ENCODE data around the gene CIB4. TPM values are rescaled to one million over a fixed set of nuclear protein-coding genes. Genes with fewer than 3 reads are reported as not detected.

Gene CIB4
- total RNA-seq, 1 donor from 2014 or later, result not detected

DNA sequence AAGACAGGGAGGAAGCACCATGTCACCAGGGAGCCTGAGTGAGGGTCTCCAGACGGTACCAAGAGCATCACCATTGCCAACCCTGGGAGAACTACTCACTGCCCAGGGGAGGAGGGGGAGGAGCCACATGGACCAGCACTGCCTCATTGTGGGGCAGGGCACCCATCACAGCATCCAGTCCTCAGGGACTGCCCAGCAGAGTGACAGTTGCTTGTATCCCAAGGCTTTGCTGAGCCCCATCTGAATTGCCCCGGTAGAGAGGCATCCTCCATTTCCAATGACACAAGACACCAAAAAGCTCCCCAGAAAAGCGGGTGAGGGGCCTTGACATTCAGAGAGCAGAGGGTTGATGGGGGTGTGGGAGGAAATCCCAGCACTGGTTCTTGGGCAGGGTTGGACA, 6.8 kb upstream of the CIB4 start:
- no peak overlapping the region for H3K27ac Mint-ChIP-seq
- no peaks in the 10 kb centered on the region for H3K4me1 Mint-ChIP-seq (ENCODE audit: low read depth)
- intact Hi-C loops (cut with micrococcal nuclease), result no loop called here
- H3K36me3 Mint-ChIP-seq (ENCODE audit: low read depth), result no peaks in the 10 kb centered on the region
- H3K27me3 Mint-ChIP-seq (ENCODE audit: low read depth), result peaks cover 17% of the 10 kb centered on the region
- no peak overlapping the region for H3K4me3 Mint-ChIP-seq (ENCODE audit: low read depth)
- H3K9me3 Mint-ChIP-seq, result no peaks in the 10 kb centered on the region
- no peak for DNase-seq (ENCODE audit: low spot score)

DNA sequence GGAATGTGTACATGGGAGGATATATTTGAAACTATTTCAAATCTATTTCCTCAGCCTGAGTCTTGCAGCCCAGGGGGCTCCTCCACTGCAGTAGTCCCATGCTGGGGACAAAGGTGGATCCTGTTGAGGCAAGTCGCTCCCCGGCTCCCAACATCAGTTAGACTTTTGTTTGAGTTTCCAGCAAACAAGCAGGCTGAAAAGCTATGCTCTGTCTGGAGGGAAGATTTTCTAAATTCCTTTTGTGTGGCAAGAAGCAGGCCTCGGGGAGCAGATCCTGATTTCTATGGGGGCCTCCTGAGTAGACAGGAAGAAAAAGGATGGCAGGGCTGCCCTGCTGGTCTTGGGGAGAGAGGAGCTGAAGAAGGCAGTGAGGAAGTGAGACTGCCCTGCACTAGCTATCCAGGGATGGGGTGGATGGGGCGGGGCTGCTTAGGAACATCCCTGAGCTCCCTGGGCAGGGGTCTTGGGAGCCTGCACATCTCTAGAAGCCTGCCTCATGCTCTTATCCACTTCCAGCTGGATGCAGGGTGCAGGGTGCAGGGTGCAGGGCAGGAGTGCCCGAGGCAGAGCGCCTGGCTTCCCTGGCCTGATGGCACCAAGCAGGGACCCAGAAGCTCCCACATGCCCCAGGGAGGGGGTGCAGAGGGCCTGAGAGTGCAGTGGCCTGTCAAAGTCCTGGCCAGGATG, 6.0 kb upstream of the CIB4 start:
- Mint-ChIP-seq H3K27me3 (ENCODE audit: low read depth) (peaks cover 14% of the 10 kb centered on the region), H3K36me3 (ENCODE audit: low read depth) (no peaks in the 10 kb centered on the region), H3K9me3 (no peaks in the 10 kb centered on the region), H3K4me3 (ENCODE audit: low read depth) (no peak overlapping the region), H3K27ac (no peak overlapping the region), H3K4me1 (ENCODE audit: low read depth) (no peaks in the 10 kb centered on the region)
- intact Hi-C loops (cut with micrococcal nuclease), result no loop called here
- DNase-seq (ENCODE audit: low spot score), result no peak

DNA sequence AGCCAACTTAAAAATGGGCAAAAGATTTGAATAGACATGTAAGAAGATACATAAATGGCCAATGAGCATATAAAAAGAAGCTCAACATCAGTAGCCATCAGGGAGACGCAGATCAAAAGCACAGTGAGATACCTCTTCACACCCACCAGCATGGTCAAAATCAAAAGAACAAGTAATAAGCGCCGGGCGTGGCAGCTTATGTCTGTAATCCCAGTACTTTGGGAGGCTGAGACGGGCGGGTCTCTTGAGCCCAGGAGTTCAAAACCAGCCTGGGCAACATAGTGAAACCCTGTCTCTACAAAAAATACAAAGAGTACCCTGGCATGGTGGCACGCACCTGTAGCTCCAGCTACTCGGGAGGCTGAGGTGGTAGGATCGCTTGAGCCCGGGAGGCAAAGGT, 4.6 kb upstream of the CIB4 start:
- no peak overlapping the region for H3K4me3 Mint-ChIP-seq (ENCODE audit: low read depth)
- intact Hi-C loops (cut with micrococcal nuclease), result no loop called here
- DNase-seq (ENCODE audit: low spot score), result no peak
- H3K9me3 Mint-ChIP-seq, result no peaks in the 10 kb centered on the region
- H3K36me3 Mint-ChIP-seq (ENCODE audit: low read depth), result no peaks in the 10 kb centered on the region
- no peak overlapping the region for H3K27ac Mint-ChIP-seq
- H3K4me1 Mint-ChIP-seq (ENCODE audit: low read depth), result no peaks in the 10 kb centered on the region
- H3K27me3 Mint-ChIP-seq (ENCODE audit: low read depth), result peaks cover 18% of the 10 kb centered on the region

DNA sequence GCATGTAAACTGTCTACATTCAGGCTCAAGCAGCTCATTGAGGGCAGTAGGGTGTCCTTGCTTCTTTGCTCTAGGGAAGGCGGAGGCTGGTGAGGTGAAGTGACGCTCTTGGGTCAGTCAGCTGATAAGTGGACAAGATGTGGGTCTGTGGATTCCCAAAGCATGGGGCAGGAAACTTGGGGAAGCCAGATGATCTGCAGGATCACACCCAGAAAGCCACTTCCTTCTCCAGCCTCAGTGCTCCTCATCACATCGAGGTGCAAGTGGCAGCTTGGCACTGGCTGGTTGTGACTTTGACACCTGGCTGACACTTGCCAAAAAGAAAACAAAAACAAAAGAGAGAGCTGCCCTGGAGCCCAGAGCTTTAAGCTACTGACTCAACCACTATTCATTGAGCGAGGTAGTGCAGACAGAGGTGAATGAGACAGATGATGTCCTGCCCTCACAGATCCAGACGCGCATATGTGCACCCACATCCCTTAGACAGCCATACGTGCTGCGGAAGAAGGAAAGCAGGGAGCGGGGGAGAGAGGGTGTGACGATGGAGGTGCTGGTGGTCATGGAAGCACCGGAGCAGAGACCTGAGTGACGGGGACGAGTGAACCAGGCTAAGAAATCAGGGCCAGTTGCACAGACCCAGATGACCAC, 3.1 kb upstream of the CIB4 start:
- Mint-ChIP-seq H3K4me1 (ENCODE audit: low read depth) (no peaks in the 10 kb centered on the region), H3K27ac (no peak overlapping the region), H3K9me3 (no peaks in the 10 kb centered on the region), H3K27me3 (ENCODE audit: low read depth) (peaks cover 18% of the 10 kb centered on the region), H3K36me3 (ENCODE audit: low read depth) (no peaks in the 10 kb centered on the region), H3K4me3 (ENCODE audit: low read depth) (no peak overlapping the region)
- no peak for DNase-seq (ENCODE audit: low spot score)
- intact Hi-C loops (cut with micrococcal nuclease), result no loop called here

DNA sequence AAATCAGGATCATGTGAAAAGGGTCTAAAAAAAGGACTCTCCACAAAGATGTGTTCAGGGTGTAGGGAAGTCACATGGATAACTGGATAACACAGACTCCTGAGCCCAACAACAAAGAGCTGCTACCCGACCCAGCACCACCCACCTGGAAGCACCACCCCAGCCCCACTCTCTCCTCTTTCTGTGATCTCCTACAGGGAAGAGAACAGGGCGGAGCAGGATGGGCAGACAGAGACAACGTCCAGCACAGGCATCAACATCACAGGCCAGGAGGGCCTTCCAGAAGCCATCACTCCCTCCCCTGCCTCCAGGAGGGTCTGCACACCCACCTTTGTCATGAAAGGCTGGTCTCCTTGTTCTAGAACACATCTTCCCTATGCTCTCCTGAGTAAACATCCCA, 1.3 kb upstream of the CIB4 start:
- no peak for DNase-seq (ENCODE audit: low spot score)
- peaks cover 18% of the 10 kb centered on the region for H3K27me3 Mint-ChIP-seq (ENCODE audit: low read depth)
- H3K36me3 Mint-ChIP-seq (ENCODE audit: low read depth), result no peaks in the 10 kb centered on the region
- no peaks in the 10 kb centered on the region for H3K9me3 Mint-ChIP-seq
- H3K4me1 Mint-ChIP-seq (ENCODE audit: low read depth), result no peaks in the 10 kb centered on the region
- H3K27ac Mint-ChIP-seq, result no peak overlapping the region
- intact Hi-C loops (cut with micrococcal nuclease), result no loop called here
- no peak overlapping the region for H3K4me3 Mint-ChIP-seq (ENCODE audit: low read depth)

DNA sequence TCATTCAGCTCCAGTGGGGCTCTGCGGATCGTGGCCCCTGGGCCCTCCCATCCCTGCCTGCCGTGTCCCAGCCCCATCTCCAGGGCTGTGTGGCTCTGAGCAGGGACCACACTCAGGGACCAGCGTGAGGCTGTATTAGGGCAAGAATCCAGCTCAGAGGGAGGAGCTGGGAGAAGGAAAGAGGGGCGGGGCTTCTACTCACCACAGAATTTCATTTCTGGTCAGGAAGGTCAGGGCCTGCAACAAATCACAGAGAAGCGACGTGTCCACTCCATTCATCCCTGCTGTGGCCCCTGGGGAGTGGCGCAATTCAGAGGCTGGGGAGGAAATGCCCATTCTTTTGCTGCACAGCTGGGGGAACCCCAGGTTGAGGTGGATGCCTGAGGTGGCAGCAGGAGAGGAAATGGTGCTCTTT, 828 bp downstream of the CIB4 start:
- Mint-ChIP-seq H3K27ac (no peak overlapping the region), H3K27me3 (ENCODE audit: low read depth) (peaks cover 14% of the 10 kb centered on the region), H3K36me3 (ENCODE audit: low read depth) (no peaks in the 10 kb centered on the region)

DNA sequence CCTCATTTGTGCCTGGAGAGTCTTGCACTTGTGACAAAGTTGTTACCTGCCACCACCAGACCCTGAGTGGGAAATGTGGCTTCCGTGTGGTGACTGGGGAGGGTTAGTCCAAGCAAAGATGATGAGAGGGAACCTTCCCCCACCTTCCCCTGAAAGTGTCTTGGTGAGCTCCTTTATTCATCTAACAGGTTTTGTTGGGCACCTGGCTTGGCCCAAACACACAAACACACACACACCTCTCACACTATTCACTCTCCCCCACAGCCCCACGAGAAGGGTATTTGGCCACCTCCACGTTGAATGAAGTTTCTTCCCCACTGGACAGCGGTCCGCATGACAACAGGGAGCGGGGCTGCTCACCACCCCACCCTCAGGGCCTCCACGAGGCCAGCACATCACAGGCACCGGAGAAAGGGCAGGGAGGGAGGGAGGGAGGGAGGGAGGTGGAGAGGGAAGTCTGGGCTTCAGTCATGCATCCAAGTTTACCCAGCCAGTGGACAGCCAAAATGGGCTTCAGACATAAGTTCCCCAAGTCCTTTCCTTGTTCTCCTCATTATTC, 1.4 kb downstream of the CIB4 start:
- intact Hi-C loops (cut with micrococcal nuclease), result no loop called here
- H3K27ac Mint-ChIP-seq, result no peak overlapping the region
- H3K4me1 Mint-ChIP-seq (ENCODE audit: low read depth), result no peaks in the 10 kb centered on the region
- H3K36me3 Mint-ChIP-seq (ENCODE audit: low read depth), result no peaks in the 10 kb centered on the region
- no peak overlapping the region for H3K4me3 Mint-ChIP-seq (ENCODE audit: low read depth)
- peaks cover 13% of the 10 kb centered on the region for H3K27me3 Mint-ChIP-seq (ENCODE audit: low read depth)
- no peaks in the 10 kb centered on the region for H3K9me3 Mint-ChIP-seq
- no peak for DNase-seq (ENCODE audit: low spot score)

More for the DNA sequence above, 828 bp downstream of the CIB4 start:
- intact Hi-C loops (cut with micrococcal nuclease), result no loop called here
- H3K4me1 Mint-ChIP-seq (ENCODE audit: low read depth), result no peaks in the 10 kb centered on the region
- no peaks in the 10 kb centered on the region for H3K9me3 Mint-ChIP-seq
- no peak overlapping the region for H3K4me3 Mint-ChIP-seq (ENCODE audit: low read depth)
- DNase-seq (ENCODE audit: low spot score), result no peak

DNA sequence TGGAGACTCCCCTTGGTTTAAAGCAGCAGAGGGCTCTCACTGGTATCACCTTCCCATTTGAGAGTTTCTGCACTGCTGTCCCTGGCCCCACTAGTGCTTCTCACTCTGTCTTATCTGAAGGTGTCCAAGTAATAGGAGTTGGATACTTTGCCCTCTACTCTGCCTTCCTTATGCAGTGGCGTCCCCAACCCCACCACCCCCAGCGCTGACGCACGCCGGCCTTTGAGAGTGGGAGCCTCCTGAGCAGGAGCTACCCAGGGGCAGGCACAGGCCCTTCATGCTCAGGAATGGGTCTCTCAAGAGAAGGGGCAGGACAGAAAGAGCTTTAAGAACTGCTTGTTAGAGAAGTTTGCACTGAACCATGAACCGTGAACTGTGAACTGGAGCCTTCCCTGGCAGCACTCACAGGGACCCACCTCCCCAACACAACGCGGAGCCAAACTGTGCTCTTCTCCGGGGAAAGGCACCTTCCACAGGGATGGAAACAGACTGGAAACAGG, 3.3 kb downstream of the CIB4 start:
- intact Hi-C loops (cut with micrococcal nuclease), result no loop called here

DNA sequence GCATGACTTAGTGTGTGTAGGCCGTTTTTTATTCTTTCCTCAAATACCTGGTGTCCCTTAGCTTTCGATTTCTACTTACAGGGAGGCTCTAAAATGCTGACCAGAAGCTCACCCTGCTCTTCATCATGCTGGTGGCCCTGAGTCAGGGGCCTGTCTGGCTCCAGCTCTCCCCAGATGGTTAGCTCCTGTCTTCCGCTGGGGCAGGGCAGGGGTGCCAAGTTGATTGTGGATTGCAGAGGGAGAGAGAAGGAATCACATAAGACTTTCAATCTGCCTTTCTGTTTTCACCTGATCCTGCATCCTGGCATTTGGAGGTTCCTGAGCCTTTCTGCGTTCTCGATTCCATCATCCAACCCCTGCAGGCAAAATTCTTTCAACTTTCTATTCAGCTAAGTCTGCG, 4.2 kb downstream of the CIB4 start:
- no peak for DNase-seq (ENCODE audit: low spot score)
- H3K27ac Mint-ChIP-seq, result no peak overlapping the region
- H3K9me3 Mint-ChIP-seq, result no peaks in the 10 kb centered on the region
- intact Hi-C loops (cut with micrococcal nuclease), result no loop called here
- H3K27me3 Mint-ChIP-seq (ENCODE audit: low read depth), result peaks cover 5% of the 10 kb centered on the region
- no peaks in the 10 kb centered on the region for H3K36me3 Mint-ChIP-seq (ENCODE audit: low read depth)
- no peak overlapping the region for H3K4me3 Mint-ChIP-seq (ENCODE audit: low read depth)
- no peaks in the 10 kb centered on the region for H3K4me1 Mint-ChIP-seq (ENCODE audit: low read depth)

More for the DNA sequence above, 3.3 kb downstream of the CIB4 start:
- no peak overlapping the region for H3K4me3 Mint-ChIP-seq (ENCODE audit: low read depth)
- H3K27ac Mint-ChIP-seq, result no peak overlapping the region
- H3K27me3 Mint-ChIP-seq (ENCODE audit: low read depth), result peaks cover 6% of the 10 kb centered on the region
- H3K36me3 Mint-ChIP-seq (ENCODE audit: low read depth), result no peaks in the 10 kb centered on the region
- no peaks in the 10 kb centered on the region for H3K4me1 Mint-ChIP-seq (ENCODE audit: low read depth)
- no peak for DNase-seq (ENCODE audit: low spot score)
- H3K9me3 Mint-ChIP-seq, result no peaks in the 10 kb centered on the region

DNA sequence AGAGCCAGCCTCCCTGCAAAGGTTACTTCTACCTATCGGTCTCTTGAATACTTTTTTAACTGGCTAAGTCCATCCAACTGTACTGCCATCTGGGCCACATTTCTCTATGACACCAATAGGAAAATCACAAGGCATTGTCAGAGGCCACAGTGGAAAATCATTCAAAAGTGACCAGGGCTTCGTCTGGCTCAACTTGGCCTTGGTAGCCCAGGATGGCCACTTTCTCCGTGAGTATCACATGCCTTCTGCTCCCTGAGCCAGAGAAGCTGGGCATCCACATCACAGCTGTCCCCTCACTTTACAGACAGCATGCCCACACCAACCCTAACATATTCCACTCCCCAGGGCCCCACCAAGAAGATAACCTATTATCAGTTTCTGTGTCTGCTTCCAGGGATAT, 5.8 kb downstream of the CIB4 start:
- Mint-ChIP-seq H3K9me3 (no peaks in the 10 kb centered on the region), H3K4me3 (ENCODE audit: low read depth) (no peak overlapping the region), H3K4me1 (ENCODE audit: low read depth) (no peaks in the 10 kb centered on the region), H3K27ac (no peak overlapping the region), H3K27me3 (ENCODE audit: low read depth) (no peaks in the 10 kb centered on the region), H3K36me3 (ENCODE audit: low read depth) (no peaks in the 10 kb centered on the region)
- DNase-seq (ENCODE audit: low spot score), result no peak
- intact Hi-C loops (cut with micrococcal nuclease), result no loop called here

DNA sequence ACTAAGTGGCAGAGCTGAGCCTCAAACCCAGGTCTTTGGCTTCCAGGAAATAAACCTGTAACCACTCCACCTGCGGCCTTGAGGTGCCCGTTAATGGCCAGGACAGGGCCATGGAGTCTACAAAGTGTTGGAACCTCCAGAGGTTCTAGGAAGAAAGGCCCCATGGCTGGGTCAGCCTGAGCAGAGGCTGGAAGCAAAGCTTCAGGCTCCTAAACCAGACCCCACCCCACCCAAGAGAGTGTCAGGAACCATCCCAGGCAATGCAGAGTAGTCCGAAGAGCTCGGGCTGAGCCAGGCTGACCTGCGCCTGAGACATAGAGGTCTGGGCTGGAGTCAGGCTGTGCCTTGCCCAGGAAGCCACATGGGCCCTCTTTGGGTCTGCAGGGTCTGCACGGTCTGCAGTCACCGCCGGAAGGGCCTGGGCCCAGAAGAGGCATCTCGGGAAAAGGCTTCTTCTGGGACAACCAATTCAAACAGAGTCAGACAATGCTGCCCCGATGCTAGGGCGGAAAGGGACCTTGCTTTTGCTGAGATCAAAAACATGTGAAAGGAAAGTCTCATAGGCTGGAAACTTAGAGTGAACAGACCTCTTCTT, 6.4 kb downstream of the CIB4 start:
- H3K27me3 Mint-ChIP-seq (ENCODE audit: low read depth), result no peaks in the 10 kb centered on the region
- intact Hi-C loops (cut with micrococcal nuclease), result no loop called here

DNA sequence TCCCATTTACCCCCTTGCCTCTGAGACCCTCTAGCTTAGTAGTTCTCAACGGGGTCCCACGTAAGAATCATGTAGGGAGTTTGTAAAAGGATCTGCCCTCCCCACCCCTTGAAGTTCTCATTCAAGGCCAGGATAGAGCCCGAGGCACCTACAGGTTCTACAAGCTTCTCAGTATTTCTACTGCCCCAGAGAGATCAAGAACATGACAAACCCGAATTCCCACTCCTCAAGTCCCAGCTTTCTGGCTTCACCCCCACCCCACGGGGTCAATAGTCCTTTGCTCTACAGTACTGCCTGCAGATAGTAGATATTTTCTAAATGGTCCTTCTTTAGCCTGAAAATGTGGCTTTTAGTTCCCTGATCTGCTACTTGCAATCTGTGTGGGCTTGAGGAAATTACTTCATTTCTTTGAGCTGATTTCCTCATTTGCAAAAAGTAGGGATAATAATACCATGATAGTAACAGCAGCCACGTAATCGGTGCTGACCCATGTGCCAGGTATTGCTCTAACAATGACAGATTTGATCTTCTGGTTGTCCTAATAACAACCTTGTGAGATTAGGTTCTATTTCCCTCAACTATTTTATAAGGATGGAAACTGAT, 7.1 kb downstream of the CIB4 start:
- Mint-ChIP-seq H3K27ac (no peak overlapping the region), H3K9me3 (no peaks in the 10 kb centered on the region), H3K36me3 (ENCODE audit: low read depth) (no peaks in the 10 kb centered on the region), H3K27me3 (ENCODE audit: low read depth) (no peaks in the 10 kb centered on the region), H3K4me1 (ENCODE audit: low read depth) (no peaks in the 10 kb centered on the region), H3K4me3 (ENCODE audit: low read depth) (no peak overlapping the region)
- intact Hi-C loops (cut with micrococcal nuclease), result no loop called here
- no peak for DNase-seq (ENCODE audit: low spot score)

More for the DNA sequence above, 6.4 kb downstream of the CIB4 start:
- no peak overlapping the region for H3K4me3 Mint-ChIP-seq (ENCODE audit: low read depth)
- DNase-seq (ENCODE audit: low spot score), result no peak
- H3K36me3 Mint-ChIP-seq (ENCODE audit: low read depth), result no peaks in the 10 kb centered on the region
- H3K4me1 Mint-ChIP-seq (ENCODE audit: low read depth), result no peaks in the 10 kb centered on the region
- no peak overlapping the region for H3K27ac Mint-ChIP-seq
- no peaks in the 10 kb centered on the region for H3K9me3 Mint-ChIP-seq

Measured in activated T-helper 2 cell treated with anti-CD3 and anti-CD28 coated beads, Interferon-gamma antibody, Interleukin-2, Interleukin-4, amounts not matched to agents 10 μg/mL and 5 μg/mL and 100 μg/mL, durations not matched to agents 14 hours and 24 hours and 36 hours (primary cell).